SH-SY5Y (cell line): ENCODE measurements around the gene SRSF7.

Experiments
- GATA2 ChIP-seq: IDR thresholded peaks from 2 replicates; pipeline ENCODE4 v1.6.1; 2011; ENCODE audit warnings: mild to moderate bottlenecking, low read depth, low read length
- GATA3 ChIP-seq: IDR thresholded peaks from 2 replicates; pipeline ENCODE4 v1.6.1; 2011; ENCODE audit warnings: low read depth, mild to moderate bottlenecking, low read length, moderate library complexity

Gene SRSF7

GRCh38 chr2:38720613-38721241 is 30.4 kb downstream of the SRSF7 start:
- no peak for TF ChIP-seq GATA2
- TF ChIP-seq GATA3 = no peak

- no peak for TF ChIP-seq GATA2
- no peak for TF ChIP-seq GATA3
Observed at GRCh38 chr2:38719706-38720105, 31.5 kb downstream of the SRSF7 start.

- TF ChIP-seq GATA2 (no peak), GATA3 (no peak)
Observed at GRCh38 chr2:38718601-38719000, 32.6 kb downstream of the SRSF7 start.

- TF ChIP-seq GATA3 (no peak), GATA2 (no peak)
Observed at GRCh38 chr2:38716185-38716584, 35.0 kb downstream of the SRSF7 start.

GRCh38 chr2:38713338-38713737 is 37.8 kb downstream of the SRSF7 start:
- TF ChIP-seq GATA2 (no peak), GATA3 (no peak)

GRCh38 chr2:38712871-38713270 is 38.3 kb downstream of the SRSF7 start:
- TF ChIP-seq GATA3 = no peak
- no peak for TF ChIP-seq GATA2

- TF ChIP-seq GATA2 (no peak), GATA3 (no peak)
Observed at GRCh38 chr2:38712413-38712812, 38.7 kb downstream of the SRSF7 start.

GRCh38 chr2:38711558-38711957 is 39.6 kb downstream of the SRSF7 start:
- no peak for TF ChIP-seq GATA3

- no peak for TF ChIP-seq GATA3
Observed at GRCh38 chr2:38709567-38710194, 41.5 kb downstream of the SRSF7 start.

GRCh38 chr2:38708900-38709566 is 42.1 kb downstream of the SRSF7 start:
- TF ChIP-seq GATA2 (no peak), GATA3 (no peak)

GRCh38 chr2:38706846-38707345 is 44.3 kb downstream of the SRSF7 start:
- TF ChIP-seq GATA2 (no peak), GATA3 (no peak)

- TF ChIP-seq GATA2 (no peak), GATA3 (no peak)
Observed at GRCh38 chr2:38704664-38705063, 46.5 kb downstream of the SRSF7 start.

GRCh38 chr2:38702413-38702812 is 48.7 kb downstream of the SRSF7 start:
- TF ChIP-seq GATA3 = no peak
- TF ChIP-seq GATA2 = no peak

- TF ChIP-seq GATA3 (no peak), GATA2 (no peak)
Observed at GRCh38 chr2:38701542-38701941, 49.6 kb downstream of the SRSF7 start.

- TF ChIP-seq GATA3 = no peak
- no peak for TF ChIP-seq GATA2
Observed at GRCh38 chr2:38700881-38701458, 50.2 kb downstream of the SRSF7 start.
